ENCODE data around the gene SOWAHA.

Gene SOWAHA

DNA sequence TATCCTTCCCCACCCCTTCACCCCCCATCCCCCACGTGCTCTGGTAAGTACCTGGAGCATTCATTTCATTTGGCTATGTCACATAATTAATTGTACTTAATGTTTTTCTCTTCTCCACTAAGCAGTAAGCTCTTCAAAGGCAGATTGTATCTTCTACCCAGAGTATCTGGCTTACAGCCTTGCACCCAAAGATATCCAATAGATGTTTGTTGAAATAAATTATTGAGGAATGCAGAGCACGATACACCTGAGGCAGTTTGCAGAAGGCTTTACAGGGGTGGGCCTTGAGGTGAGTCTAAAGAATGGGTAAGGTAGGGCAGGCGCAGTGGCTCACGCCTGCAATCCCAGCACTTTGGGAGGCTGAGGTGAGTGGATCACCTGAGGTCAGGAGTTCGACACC lies 2.5 kb upstream of the SOWAHA start:
- FAIRE-seq: no peak

DNA sequence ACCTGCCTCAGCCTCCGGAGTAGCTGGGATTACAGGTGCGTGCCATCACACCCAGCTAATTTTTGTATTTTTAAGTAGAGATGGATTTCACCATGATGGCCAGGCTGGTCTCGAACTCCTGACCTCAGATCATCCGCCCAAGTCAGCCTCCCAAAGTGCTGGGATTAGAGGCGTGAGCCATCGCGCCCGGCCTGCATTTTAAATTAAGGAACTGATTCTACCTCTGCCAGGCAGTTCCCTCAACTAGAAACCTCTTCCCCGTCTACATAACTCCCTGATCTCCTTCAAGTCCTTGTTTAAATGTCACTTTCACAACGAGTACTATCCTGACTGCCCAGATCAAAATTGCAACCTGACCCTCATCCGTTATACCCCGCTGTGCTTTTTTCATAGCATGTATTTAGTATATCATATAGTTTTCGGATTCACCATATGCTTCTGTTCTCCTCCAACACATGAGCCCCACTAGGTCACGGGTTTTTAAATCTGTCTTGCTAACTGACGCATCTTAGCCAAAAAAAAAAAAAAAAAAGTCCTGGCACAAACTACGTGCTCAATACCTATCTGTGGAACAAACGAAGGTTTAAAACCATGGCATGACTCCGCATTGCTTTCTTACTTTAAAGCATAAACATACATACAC lies 858 bp upstream of the SOWAHA start:
- no peak for FAIRE-seq

DNA sequence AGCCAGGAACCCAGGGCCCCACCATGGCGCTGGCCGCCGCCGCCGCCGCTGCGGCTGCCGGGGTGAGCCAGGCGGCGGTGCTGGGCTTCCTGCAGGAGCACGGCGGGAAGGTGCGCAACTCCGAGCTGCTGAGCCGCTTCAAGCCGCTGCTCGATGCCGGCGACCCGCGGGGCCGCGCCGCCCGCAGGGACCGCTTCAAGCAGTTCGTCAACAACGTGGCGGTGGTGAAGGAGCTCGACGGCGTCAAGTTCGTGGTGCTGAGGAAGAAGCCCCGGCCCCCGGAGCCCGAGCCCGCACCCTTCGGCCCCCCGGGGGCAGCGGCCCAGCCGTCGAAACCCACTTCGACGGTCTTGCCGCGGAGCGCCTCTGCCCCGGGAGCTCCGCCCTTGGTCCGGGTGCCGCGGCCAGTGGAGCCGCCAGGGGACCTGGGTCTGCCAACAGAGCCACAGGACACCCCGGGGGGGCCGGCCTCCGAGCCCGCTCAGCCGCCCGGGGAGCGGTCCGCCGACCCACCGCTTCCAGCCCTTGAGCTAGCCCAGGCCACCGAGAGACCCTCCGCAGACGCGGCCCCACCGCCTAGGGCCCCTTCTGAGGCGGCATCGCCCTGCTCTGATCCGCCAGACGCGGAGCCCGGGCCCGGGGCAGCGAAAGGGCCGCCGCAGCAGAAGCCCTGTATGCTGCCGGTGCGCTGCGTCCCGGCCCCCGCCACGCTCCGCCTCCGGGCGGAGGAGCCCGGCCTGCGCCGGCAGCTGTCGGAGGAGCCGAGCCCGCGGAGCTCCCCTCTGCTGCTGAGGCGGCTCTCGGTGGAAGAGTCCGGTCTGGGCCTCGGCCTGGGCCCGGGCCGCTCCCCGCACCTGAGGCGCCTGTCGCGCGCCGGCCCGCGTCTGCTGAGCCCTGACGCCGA lies 749 bp downstream of the SOWAHA start:
- no peak for FAIRE-seq

DNA sequence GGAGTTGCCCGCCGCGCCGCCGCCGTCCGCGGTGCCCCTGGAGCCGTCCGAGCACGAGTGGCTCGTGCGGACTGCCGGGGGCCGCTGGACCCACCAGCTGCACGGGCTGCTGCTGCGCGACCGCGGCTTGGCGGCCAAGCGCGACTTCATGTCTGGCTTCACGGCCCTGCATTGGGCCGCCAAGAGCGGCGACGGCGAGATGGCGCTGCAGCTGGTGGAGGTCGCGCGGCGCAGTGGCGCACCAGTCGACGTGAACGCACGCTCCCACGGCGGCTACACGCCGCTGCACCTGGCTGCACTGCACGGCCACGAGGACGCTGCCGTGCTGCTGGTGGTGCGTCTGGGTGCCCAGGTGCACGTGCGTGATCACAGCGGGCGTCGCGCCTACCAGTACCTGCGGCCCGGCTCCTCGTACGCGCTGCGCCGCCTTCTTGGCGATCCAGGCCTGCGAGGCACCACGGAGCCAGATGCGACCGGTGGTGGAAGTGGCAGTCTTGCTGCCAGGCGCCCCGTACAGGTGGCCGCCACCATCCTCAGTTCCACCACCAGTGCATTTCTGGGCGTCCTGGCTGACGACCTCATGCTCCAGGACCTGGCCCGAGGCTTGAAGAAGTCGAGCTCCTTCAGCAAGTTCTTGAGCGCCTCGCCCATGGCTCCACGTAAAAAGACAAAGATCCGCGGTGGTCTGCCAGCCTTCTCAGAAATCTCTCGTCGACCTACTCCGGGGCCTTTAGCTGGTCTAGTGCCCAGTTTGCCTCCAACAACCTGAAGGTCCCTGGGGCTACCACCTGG lies 1.6 kb downstream of the SOWAHA start:
- FAIRE-seq: no peak

DNA sequence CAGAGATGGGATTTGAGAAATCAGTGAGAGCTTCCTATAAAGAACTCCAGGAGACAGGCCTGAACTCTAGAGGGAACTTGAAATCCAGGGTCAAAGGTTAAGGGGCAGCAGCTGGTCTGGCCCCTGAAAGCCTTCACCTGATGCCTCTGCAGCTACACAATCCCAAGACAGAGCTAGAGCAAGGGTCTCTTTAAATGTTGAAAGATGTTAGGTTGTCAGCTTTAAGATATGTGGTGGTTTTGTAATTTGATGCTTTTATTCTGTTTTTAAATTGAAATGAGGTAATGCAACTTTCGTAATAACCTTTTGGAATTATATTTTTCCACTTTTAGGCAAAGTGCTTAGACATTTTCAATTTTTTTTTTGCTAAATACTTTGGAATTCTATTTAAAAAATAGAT lies 2.4 kb downstream of the SOWAHA start:
- FAIRE-seq: no peak

DNA sequence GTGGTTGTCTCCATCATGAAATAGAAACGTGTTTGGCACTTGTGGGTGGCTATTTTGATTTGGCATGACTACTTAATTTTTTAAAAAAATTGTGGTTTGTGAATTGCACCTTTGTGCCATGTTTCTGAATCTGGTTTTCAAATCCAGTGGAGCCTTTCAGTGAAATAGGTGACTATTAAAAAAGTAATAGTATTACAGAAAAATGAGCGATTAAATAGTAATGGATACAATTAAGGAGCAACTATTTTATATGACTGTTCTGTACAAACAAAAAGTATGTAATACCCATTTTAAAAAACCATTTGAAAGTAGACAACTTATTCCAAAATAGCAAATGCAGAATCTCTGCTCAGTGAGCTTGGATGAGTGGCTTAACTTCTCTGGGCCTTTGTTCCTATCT lies 3.0 kb downstream of the SOWAHA start:
- FAIRE-seq: no peak

DNA sequence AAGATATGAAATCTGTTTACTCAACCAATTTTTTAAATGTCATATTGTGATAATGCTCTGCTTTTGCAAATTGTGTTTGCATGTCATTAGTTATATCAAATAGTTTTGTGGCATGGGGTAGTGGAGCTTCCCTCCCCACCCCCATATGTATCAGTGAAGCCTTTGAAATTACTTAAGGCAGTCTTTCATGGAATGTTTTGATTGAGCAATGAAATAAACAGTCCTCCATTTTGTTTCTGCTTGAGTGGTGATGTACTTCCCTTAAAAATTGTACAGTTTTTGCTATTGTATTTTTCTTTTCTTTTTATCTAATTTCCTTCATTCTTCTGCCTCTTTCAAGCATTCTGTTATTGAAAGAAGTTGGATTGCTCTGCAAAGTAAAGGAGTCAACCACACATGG lies 3.5 kb downstream of the SOWAHA start:
- no peak for FAIRE-seq

DNA sequence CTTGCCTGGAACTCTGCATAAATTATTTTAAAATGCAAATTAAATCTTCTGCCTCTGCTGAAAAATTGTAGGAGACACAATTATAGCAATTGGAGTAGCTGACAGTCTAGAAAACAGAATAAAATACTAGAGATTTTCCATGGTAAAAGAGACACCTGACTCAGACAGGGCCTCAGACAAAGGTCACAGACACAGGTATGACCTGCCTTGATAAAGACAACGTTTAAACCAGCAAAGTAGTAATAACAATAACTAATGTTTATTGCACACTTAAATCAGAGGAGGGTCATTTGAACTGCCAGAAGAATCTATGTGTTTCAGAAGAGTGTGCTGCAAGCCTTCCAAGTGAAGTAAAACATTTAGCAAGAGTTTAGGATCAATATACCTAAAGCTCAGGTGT lies 3.9 kb downstream of the SOWAHA start:
- no peak for FAIRE-seq

DNA sequence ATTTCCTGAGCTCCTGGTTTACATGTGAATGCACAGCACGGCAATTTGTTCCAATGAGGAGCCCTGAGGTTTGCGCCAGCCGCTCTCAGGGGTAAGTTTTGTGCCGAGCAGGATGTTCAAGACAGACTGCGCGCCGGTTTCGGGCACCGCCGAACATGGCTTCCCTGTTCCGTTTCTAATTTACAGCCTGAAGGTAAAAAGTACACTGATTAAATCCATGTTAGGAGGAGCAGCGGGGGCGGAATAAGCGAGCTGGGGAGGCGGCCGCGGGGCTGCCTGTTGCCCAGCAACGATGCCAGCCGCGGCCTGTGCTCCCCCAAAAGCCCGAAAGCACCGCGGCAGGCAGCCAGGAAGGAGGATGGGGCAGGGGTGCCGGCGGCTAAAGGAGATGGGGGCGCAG lies 6.4 kb downstream of the SOWAHA start:
- FAIRE-seq: no peak

DNA sequence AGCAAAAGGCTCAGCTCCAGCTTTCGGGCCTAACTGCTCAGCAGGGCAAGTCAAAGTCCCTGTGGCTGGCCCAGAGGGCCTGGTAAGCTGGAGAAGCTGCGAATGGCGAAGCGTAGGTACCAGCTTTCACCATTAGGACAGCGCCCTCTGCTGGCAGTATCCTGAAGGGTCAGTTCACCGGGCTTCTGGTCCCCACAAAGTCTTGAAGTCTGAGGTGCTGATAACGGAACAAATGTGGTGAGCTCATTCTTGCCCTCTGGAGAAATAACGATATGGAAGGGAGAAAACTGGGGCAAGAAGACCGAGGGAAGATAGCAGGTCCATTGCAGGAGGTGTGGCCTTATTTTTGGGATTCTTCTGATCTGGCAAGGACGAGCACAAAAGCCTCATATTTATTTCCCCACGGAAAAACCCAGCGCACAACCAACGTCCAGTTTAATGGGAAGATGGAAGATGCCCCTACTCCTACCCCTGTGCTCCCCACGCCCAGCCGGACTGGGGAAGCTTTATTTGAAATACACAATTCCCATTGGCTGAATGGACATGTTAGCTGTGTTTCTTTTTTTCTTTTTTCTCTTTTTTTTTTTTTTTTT lies 7.2 kb downstream of the SOWAHA start:
- peak; percentile 94 for FAIRE-seq

DNA sequence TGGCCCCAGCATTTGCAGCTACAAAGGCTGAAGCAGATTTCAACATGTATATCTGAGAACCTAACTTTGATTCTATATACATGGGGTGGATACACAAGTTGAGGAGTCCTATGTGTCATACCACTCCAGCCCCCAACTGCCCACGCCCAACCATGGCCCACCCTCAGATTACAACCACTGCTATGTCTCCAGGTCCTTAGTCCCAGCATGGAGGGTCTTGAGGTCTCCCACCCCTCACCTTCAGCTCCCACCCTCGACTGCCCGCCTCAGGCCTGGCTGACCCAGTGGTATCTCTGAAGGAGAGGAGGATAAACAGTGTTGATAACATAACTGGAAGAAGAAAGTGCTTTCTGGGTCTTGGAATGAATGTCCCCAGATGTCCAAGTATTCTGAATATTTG lies 8.2 kb downstream of the SOWAHA start:
- FAIRE-seq: no peak

DNA sequence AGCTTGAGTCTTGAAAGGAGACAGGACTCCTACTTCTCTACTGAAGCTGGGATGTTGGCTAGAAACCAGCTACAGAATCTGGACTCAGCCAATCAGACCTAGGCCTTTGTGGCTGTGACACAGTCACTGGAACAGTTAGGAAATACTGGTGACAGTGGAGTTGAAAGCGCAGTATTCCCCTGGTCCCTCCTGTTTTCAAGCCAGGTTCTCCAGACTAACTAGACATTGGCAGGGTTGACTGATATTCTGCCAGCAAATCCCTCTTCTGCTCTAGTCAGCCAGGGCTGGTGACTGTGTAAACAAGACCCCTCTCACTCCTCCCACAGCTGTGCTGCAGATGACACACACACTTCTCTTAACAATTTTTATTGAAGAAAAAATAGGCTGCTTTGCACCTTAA lies 8.7 kb downstream of the SOWAHA start:
- peak; percentile 19 for FAIRE-seq

DNA sequence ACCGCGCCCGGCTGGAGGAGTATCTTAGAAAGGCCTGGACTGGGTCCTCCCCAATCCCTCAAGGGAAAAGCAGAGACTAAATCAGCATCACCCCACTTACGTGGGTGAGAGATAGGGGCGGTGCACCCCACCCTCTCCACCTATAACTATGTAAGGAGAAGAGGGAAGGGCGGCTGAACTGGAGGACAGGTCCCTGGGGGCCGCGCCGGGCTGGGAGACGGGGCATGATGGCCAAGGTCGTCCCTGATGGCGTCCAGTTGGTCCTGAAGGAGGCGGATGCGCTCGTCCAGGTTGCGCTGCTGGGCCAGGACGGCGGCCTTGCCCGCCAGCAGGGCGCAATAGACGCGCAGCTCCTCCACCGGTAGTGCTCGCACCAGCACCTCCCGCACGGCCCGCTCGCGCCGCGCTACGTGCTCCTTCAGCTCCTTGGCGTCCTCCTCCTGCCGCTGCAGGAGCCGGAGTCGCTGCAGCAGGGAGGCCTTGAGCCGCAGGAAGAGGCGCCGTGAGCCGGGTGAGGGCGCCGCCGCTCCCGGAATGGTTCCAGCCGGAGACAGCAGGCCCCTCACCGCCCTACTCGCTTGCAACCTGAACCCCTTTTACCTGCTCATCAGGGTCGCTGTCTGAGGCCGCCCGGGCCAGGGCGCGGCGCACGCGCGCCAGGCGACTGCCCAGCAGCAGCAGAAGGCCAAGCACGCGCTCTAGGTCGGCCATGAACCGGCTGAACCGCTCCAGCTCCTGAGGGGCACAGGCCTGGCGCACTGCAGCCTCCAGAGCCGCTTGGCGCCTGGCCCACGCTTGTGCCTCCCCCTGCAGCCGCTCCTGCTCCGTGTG lies 9.8 kb downstream of the SOWAHA start:
- FAIRE-seq: no peak

DNA sequence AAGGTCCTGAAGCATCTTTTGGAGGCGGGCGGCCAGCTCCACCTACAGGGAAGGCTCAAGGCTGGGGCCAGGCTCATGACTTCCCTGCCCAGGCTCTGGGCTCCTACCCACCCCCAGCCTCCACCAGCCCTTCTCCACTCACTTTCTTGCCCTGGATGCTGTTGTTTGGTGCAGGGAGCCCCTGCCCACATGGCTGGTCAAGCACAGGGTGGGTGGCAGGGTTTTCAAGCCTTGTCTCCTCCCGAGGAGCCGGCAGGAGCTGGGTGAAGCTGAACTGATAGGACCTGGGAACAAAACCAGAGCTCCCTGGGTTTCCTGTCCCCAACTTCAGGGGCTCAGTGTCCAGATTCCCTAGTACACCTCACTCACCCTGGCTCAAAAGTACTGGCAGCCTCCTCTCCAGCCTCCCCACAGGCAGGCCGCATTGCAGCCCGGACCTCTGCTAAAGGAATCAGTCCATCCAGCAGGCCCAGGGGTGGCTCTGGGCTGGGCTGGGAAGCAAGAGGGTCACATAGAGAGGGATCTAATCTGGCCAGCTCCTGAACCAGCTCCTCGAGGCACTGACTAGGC lies 10.5 kb downstream of the SOWAHA start:
- no peak for FAIRE-seq

DNA sequence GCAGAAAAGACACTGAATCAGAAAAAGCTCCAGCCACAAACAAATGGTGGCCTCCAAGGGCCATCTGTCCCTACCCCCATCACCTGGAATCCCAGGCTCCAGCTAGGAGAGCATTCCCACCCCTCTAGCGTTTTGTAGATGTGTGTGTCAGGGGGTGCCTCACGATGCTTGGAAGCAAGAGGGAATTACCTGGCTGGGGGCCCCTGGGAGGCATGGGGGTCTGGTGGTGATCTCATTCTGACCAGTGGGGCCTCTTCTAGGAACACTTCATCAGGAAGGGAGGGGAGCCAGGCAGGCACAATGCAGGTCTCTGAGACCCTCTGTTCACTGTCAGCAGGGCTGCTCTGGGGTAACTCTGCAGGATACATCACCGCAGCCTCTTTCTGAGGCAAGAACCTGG lies 11.3 kb downstream of the SOWAHA start:
- no peak for FAIRE-seq

DNA sequence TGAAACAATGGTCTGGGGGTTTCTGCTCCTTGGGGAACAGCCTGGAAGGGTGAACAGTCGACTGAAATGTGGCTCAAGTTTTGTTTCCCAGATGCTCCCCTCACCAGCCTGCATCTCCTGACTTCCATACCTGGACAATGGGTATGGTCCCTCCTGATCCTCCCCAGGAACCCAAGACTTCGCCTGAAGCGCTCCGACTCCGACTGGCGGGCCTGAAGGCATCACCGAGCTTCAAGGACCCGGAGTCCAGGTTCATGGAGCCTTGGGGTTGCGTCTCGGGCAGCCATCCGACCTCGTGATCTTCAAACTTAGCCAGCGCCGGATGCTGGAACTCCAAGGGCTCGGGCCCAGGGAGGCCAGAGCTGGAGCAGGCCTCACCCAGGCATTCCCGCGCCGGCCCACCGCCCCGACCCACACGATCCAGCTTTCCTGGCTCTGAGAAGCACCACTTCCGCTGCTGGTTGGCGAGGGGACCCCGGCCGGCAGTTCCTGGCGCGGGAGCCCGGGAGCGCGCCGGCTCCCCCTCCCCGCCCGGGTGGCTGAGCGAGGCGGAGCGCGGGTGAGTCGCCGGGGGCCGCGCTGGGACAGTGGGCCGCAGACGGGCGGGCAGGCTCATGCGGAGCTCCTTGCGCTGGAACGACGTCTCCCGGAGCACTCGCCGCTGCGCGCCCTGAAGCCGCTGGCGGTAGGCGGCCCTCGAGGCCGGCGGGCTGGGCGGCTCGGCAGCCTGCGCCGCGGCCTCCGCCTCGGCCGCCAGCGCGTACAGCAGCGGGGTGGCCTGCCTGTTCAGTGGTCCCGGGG lies 12.1 kb downstream of the SOWAHA start:
- FAIRE-seq: no peak

DNA sequence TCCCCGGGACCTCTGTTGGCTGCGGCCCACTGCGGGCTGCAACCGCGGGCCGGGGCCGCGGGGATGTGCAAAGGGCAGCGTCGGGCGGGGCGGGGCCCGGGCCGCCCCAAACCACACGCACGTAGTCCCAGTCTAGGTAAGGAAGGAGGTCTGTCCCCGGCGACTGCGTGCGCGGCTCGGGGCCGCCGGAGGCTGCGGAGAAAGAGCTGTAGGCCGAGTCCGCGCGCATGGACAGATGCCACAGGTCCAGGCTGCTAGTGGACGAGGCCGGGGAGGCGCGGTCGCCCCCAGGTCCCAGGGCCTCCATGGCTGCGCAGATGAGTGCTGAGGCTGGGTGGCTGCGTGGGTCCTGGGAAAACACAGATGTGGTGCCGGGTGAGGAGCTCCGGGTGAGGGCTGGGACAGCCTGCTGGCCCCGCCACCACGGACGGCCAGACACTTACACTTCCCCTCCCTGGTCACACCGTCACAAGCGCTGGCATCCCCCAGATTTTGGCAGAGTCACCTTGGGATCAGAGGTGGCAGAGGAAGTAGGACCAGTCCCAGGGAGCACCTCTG lies 12.8 kb downstream of the SOWAHA start:
- FAIRE-seq: no peak

DNA sequence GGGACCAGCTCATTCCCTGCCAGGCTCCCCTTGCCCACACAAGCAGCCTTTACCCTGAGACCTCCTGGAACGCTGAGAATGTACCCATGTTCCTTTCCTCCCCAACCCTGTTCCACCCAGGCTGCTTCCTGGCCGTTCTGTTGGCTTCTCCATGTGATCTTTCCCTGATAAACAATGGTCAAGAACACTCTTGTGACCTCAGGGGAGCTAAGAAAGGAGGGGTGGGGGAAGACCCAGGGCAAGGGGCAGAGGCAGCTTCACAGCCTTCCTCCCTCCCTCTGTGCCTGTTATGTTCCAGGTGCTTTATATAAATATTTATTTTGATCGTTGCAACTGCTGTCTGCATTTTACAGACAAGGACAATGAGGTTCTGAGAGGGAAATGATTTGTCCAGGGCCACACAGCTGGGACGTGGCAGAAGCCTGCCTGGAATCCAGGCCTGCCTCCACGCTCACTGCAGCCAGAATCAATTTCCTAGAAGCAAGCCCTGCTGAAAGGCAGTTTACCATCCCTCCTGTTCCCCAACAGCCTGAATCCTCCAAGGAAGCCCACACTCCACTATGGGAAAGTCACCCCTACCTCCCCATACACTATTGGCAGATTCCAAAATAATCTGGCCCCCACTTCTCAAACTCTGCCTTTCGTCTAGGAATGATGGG lies 13.5 kb downstream of the SOWAHA start:
- no peak for FAIRE-seq

DNA sequence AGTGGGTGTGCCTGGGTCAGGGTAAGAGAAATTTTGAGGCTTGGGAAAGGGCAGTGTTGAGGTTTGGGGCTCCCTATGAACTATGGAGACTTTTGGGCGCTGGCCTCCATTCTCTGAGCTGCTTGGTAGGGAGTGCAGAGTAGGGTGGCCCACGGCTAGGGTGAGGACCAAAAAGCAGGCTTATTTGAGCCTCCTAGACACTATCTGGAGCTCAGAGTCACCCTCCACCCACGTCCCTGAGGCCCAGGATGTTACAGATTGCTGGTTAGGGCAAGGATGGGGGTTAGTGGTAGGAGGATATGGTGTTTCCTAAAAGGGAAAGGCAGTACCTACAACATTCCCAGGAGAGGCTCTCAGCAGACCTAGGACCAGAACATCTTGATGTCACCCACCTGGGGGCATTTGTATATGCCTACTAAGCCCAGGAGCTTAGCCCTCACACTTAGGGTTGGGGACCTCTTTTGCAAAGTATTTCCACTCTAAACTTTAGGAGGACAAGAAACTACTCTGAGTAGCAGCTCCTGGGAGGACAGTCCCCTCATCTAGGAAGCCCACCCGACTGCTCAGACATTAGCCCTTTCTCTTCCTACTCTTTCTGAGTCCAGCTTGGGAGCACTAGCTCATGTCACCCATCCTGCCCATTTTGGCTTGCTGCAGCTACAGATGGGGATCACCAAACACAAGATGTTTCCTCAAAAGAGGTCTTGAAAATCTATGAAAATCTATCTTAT lies 15.0 kb downstream of the SOWAHA start:
- no peak for FAIRE-seq

Data from A204.1 (cell line).